ENCODE data around the gene EML6.

The EML6 gene

DNA sequence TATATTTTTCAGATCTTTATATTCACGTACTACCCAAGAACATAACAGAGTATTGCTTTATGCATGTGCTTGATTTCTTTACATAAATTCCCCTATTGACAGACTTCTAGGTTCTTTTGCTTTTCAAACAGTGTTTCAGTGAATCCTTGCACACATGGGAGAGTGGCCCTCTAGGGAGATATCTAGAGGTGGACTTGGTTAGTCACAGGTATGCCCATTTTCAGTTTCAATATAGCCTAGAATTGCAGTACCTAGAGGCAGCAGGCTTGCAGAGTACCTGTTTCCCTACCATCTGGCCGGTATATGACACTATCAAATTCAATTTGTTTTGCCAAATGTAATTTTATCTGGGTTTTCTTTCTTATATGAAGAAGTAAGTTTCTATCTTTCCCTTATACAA, 36.8 kb downstream of the EML6 start:
- DNase-seq = no peak

DNA sequence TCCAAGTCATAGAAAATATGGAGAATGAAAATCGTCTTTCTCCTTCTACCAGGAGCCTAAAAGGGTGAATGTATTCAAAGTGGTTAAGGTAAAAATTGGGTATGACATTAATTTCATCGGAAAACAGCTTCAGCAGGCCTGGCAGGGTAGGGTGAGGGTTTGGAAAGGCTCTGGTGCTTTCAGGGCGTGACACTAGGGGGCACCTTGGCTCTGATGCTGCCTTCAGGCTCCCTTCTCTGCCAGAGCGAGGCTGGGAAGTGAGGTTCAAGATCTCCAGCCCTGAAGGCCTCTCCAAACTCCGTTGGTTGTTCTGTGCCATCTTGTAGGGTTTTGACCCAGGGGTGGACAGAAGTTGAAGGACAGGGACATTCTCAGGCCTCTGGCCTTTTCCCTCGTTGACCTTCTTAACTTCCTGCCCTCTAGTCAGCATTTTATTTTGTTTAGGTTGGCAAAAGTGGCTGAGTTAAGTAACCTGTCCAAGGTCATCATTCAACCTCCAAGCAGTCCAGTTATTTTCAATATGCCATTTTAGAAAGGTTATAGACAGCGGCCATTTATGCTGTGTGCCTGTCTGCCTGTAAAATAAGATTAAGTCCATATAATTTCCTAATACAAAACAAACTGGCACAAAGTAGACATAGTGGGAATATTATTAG, 40.3 kb downstream of the EML6 start:
- no peak for DNase-seq

DNA sequence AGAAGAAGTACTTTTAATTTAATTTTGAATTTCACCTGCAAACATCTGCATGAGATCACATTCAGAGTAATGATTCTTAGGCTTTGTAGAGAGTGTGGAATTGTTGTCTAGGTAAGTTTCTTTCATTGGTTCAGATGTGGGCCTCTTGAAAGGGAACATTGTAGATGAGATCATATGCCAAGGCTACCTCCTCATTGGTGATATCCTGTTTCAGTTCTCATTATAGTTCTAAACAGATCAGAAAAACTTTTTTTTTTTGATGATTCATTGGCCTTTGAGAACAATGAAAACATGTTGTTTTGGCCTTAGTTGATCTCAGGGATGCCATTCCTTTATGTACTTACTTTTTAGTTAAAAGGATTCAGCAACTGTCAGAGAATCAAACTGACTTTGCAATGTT, 44.5 kb downstream of the EML6 start:
- no peak for DNase-seq

DNA sequence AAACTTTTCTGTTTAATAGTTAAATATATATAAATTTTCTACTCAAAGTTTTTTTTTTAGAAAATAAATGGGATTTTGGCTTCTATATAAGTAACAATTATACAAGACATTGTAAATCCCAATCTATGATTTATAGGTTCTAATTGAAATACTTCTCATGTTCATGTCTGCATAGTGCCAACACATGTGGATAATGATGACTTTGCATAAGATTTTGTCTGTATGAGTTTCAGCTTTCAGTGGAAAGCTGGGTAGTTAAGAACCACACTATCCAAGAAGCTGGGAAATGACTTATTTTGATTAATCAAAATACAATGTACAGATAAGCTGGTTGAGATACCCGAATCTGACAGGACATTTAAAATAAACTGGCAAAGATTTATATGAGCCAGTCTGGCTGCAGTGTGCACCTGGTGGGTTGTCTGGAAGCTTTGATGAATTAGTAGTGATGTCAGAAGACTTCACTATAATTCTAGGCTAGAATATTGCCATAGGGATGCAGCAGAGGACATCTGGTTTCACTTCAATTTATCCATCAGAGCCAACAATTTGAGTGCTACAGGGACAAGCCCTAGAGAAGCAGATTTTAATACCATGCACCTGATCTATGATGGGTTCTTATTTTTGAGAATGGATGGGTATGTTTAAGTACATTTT, 45.4 kb downstream of the EML6 start:
- DNase-seq = no peak

DNA sequence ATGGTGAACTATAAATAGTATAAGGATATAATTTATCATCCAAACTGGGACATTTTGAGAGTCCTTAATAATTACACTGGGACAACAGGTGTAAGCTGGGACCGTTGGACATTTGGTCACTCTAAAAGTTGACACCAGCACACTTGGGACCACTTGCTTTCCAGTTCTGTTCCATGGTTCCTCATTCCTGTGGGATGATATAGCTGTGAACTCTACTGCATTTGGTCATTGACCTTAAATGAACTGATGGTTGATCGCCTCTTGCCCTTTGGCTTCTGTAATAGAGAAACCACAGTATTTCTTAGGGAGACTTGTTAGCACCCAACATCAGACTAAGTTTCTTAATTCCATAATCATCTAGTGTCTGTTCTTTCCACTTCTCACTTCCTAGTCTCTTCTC, 46.7 kb downstream of the EML6 start:
- no peak for DNase-seq

DNA sequence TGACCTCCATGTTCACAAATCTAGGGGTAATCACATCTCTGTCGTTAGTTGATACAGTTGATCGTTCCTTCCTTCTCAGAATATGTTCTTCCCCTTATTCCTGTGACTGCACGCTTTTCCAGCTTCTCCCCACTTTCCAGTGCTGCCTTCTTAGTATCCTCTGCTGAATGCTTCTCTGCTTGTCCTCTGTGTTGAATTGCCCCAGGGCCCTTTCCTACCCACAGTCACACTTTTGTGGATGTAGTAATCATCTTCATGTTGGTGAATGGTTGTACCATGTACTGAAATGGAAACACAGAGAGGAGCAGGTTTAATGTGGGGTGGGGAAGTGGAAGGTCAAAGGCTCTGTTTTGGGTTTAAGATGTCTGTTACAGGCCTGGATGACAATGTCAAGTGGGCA, 47.2 kb downstream of the EML6 start:
- no peak for DNase-seq

DNA sequence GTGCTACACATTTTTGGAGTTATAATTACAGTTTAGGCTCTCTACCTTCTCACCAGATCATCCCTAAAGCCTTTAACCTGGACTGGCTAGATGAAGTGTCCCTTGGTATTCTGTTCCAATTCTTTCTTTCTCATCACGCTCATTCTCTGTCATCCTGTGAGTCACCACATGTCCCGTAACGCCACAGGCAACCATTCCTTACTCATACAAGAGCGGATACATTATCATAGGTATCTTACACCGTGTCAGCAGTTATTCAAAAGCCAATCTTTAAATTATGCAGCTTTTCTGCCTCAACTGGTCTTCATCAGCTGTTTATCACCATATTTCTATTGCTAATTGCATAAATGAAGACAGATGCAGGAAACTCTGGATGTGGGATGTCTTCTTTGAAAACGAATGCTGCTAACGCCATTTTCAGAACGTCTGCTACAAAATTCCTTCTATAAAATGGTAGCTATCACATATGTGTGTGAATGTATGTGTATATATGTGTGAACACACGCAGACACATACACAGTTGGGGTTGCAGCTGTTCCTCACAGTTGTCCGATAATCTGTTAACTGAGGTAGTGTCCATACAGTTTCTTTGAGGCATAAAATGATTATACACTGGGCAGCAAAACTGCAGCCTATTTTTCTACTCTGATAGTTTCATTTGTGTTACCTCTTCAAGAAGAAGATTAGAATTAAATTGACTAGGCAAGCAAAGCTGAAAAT, 47.9 kb downstream of the EML6 start:
- DNase-seq = no peak

DNA sequence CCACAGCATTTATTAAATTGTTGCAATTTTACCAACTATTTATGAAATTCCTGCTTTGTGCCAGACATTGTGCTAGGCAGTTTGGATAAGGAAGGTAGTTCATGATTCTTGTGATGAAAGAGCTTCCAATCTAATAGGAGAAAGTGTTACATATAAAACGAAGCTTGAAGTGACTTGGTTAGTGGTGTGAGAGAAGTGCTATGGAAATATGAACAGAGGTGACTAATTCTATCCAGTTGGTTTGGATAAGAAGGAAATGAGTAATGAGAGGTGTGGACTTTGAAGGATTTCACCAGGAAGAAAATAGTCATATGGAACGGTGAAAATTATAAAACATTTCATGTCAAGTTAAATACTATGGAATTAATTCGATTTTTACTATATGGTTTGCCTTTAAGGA, 48.6 kb downstream of the EML6 start:
- DNase-seq = no peak

DNA sequence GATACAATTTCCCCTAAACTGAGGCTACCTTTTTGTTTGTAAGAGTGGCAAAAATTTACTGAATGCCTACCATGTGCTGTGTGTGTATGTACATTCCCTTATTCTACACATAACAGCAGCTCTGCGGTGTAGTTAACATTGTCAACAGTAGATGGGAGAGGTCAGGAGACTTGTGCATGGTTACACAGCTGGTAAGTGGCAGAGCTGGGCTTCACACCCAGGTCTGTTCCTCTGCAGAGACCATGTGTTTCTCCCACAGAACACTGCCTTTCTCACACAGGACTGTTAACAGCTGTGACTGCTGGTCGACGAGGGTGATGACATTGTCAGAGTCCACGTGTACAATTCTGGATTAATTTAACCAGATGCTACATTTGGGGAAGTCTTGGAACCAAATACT, 49.1 kb downstream of the EML6 start:
- no peak for DNase-seq

DNA sequence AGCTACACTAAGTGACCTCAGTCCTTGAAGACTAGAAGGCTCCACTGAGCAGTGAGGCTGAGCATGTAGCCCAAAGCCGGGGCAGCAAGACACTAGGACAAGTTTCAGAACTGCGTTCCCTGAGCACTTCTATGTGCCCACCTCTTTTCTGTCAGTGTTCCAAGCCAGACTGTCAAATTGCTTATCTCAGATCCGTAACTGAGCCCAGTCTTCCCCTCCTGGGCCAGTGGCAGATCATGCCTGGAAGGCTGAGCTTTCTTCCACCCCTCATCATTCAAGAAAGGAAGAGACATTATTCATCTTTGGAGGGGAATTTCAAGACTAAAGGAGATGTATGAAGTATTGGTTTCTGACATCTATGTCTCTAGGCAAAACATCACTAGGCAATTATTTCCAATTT, 49.8 kb downstream of the EML6 start:
- no peak for DNase-seq

DNA sequence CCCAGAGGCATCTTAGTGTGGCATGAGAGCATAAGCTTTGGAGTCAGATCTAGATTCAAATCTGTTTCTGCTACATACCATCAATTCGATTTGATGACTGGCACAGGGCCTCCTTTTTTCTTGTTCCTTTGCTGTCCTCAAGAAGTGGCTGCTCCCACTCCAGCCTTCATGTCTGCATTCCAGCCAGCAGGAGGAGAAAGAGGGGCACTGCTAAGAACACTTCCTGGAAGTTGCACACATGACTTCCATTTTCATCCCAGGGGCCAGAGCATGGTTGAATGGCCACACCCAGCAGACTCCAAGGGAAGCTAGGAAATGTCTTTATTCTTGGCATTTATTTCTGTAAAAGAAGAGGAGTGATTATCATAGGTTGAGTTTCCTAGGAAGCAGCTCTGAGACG, 50.4 kb downstream of the EML6 start:
- DNase-seq = no peak

DNA sequence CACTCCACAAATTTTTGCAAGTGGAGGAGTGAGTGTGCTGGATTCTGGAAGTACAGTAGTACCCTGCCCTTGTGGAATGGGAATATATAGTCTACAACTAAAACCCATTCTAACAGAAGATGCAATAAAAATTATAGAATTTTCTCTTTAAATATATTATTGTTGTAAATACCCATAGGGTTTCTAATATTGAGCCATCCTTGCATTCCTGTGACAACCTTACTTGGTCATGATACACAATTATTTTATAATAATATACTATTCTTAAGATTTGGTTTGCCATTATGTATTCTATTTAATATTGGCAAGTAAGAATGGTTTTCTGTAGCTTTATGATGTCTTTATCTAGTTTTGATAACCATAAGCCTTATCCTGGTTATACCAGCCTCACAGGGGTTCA, 52.2 kb downstream of the EML6 start:
- no peak for DNase-seq

DNA sequence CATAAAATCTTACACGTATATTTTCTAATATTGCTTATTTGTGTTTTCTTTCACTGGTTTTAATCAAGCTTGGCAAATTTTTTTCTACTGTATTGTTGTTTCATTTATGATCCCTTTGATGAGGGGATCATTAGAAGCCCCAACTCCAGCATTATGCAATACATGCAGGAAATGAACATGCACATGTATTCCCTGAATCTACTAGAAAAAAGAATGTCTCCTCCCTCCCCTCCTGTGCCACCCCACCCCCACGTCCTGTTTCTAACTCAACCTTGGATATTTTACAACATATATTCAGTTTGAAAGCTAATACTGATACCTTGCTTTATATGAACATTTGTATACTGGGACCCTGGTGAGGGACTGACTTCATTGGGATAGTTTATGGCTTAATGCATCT, 53.0 kb downstream of the EML6 start:
- no peak for DNase-seq

DNA sequence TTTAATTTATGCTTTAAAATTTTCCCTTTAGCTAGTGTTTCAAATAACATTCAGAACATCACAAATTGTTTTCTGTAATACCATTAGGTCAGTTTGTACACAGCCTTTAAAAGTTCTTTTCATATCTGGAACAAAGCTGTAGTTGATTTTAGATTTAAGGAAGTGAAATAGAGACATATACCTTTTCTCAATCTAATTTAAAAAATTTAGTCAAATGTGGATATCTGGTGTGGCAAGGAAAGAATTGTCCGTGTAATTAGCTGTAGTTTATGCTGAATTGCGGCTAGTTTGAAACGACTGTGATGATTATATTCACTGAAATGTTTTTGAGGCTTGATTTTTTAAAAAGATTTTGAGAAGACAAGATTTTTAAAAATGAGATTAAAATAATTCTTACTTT, 59.9 kb downstream of the EML6 start:
- DNase-seq = no peak

DNA sequence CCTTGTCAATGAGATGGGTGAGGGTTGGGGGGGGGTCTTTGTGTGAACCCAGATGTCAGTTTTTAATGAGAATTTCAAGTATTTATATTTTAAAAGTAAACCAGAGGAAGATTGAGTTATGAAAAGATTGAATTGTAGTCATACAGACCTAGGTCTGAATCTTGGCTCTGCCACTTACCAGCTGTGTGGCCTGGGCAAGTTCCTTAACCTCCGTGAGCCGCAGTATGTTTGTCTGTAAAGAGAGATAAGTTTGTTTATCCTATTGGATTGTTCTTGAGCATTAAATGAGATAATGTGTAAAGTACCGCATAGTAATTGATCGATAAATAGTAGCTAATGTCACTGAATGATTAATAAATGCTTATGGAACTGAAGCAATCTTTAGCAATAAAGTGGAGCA, 63.8 kb downstream of the EML6 start:
- DNase-seq = no peak

DNA sequence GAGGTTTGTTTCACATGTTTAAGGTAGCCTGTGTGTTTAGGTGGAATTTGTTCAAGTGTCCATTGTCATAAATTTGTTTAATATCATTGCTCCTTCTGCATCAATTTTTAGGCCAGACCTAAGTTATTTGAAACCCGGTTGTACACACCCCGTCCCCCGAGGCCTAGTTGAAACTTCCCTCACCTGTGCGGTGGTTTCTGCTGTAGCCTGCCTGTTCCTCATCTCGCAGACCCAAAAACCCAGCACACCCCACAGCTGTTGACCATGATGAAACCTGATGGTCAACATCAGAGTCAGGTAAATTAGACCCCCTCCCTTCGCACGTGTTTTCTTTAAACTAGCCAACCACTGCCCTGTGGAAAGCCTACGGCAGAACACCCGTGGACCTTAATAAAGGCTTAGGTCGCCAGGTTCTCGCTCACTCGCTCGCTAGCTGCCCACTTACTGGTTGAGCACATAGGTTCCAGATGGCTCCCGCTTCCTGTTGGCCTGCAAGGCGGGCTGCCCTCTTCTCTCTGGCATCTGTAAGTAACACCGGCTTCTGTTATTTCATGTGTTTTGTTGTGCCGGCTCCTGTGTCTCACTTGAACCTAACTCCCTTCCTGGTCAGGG, 64.4 kb downstream of the EML6 start:
- no peak for DNase-seq

DNA sequence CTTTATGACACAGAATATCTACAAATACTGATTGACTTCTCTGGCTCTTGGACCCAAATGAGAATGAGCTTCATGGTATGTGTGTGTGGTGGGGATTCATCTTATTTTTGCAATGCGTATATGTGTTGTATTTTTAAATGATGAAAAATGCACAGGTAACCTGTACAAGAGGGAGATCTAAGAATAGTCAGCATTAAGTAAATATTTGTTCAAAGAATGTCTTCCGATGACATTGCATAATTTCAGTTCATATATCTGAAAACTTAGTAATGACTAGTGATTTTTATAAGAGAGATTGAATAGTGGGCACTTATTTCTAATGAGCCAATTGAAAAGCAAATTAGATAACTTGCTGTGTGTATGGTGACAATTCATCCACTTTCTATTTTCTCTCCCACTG, 66.4 kb downstream of the EML6 start:
- DNase-seq = no peak

DNA sequence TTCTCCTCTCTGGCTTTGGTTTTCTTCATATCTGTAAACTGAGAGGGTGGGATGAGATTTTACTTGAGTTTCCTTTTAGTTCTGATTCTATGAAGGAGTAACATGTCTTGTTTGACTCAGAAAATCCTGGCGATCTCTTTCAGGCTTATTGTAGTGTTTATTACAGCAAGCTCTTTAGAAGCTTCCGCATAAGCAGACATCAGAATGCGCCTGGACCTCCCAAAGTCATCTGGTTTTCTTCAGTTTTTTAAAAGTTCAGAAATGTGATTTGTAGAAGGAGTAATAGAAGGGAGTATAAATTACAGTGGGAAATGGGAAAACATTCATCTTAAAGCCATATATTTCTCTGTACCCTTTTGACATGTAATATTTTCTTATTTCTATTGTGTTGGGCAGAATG, 68.4 kb downstream of the EML6 start:
- DNase-seq = no peak

DNA sequence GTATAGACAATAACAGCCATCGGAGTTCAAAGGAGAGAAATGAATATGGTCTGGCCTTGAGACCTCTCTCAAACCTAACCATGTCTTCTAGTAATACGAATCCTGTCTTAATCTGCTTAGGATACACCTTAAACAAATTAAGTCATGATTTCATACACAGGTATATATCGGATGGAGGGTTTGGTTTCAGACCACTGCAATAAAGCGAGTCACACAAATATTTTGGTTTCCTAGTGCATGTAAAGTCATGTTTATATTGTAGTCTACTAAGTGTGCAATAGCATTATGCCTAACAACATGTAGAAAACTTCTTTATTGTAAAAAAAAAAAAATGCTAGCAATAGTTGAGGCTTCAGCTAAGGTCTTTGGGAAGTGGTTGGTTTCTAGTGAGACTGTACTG, 73.8 kb downstream of the EML6 start:
- DNase-seq = no peak

DNA sequence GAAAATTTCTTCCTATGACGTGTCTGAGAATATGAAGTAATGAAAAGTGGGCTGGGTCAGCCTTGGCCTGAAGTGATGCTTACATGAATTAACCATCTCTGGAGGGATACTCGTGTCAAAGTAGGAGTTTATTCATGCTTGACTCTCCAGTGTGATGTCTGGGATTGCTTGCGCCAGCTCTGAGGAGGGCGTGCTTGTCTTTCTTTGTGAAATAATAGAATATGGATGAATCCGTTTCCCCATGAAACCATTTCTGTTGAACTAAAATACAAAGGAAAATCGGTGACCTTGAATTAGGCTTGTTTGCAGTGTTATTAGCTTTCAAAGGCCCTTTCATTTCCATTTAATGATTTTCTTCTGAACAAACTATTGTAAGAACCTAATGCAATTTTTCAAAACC, 77.9 kb downstream of the EML6 start:
- no peak for DNase-seq

DNA sequence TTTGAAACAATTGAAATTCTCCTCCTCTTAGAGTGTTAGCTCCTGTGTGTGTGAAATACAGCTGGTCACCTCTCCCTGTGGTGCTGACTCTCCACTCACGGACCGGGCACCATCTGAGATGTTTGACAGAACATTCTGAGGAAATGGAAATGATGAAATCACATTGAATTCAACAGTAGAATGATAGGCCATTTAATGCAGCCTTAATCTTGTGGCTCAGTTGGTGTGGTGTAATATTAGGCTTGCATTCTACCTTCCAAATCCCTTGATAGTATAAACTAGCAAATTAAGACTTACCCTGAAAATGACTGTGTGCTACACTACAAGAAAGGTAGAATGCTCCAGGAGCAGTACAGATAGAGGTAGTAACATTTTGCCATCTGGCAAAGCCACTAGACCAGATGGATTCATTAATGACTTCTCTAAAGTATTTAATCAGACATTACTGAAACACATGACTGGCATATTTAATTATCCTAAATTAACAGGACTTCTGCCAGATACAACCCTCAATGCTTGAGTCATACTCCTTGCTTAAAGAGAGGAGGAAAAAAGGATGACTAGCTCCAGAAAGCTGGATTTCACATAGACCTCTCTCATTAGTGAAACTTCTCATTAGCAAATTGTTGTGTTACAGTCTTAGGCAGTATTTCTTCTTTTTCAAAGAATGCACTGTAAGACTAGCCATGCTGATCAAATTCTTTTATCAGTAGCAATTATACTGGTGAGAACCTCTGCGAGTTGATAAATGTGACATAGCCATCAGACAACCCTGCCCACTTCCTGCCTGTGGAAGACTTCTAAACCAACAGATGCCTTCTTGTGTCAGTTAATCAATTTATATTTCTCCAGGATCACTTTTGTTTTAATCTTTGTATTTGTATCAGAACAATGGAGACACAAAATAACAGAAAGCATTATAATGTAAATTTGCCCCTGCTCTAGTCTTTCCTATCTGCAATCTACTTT, 80.6 kb downstream of the EML6 start:
- DNase-seq = no peak

DNA sequence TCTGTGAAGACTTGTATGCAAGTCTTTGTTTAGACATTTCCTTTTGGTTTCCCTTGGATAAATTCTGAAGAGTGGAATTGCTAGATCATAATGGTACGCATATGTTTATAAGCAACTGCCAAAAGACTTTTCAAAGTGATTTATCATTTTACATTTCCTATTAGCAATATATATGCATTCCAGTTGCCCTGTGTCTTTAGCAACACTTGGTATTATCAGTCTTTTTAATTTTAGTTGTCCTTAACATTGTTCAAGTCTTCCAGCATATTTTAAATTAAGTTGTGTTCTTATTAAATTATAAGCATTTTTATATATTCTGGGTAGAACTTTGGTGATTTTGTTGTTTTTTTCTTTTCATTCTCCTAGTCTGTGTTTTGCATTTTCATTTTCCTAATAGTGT, 81.8 kb downstream of the EML6 start:
- no peak for DNase-seq

DNA sequence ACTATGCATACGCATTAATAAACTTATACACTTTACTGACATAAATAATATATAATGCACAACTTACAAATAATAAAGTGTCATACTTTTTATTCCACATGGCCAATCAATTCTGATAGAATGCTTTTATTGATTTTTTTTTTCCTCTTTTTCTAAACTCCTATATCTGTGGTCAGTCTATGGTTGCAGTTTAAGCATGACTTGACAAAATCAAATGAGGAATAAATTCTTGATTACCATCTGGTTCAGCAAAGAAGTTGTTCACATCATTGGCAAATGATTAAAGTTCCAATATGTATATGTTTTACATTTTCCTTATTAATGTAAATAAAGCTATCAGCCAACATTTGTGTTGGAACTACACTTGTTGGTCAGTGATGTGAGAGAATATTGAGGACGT, 83.5 kb downstream of the EML6 start:
- no peak for DNase-seq
